Activated naive CD8-positive, alpha-beta T cell treated with anti-CD3 and anti-CD28 coated beads, Interleukin-2, amount 10 ng/mL, durations not matched to agents 7 days and 5 days (primary cell): Measurements from ENCODE around the gene GZMA. TPM values are rescaled to one million over a fixed set of nuclear protein-coding genes. Genes with fewer than 3 reads are reported as not detected.

Experiments used
- ATAC-seq: fragments of 150-1000 bp; cut with Tn5 transposase; one replicate; pipeline ENCODE4 v1.10.0; 2021; ENCODE audit warnings: low read depth, moderate library complexity
- POLR2A ChIA-PET: fragments of 350-600 bp; sonication (Branson Sonifier 250); formaldehyde crosslinking; loops from one replicate; lab custom pipeline; 2021; ENCODE audit warnings: antibody characterized with exemption; lab: Charles Lee
- DNase-seq: peaks from one replicate; pipeline ENCODE4 v3.0.0; 2021
- H3K27ac Mint-ChIP-seq: one replicate; pipeline ENCODE4 v1.8.0; 2022; ENCODE audit warnings: mild to moderate bottlenecking, mixed read lengths
- H3K27me3 Mint-ChIP-seq: one replicate; pipeline ENCODE4 v1.8.0; 2022; ENCODE audit warnings: mild to moderate bottlenecking, moderate library complexity, mixed read lengths
- H3K36me3 Mint-ChIP-seq: one replicate; pipeline ENCODE4 v1.8.0; 2021; ENCODE audit warnings: mild to moderate bottlenecking, mixed read lengths
- H3K4me1 Mint-ChIP-seq: one replicate; pipeline ENCODE4 v1.8.0; 2021; ENCODE audit warnings: mixed read lengths
- H3K4me3 Mint-ChIP-seq: one replicate; pipeline ENCODE4 v1.8.0; 2022; ENCODE audit warnings: mild to moderate bottlenecking, moderate library complexity, mixed read lengths
- H3K9me3 Mint-ChIP-seq: one replicate; pipeline ENCODE4 v1.8.0; 2021; ENCODE audit warnings: mixed read lengths
- total RNA-seq, 2 experiments: library from RNA; stranded (reverse); gene quantifications; one replicate each; pipeline ENCODE4 v1.2.3, GENCODE V29; 2021

GZMA gene
- total RNA-seq, 2 experiments from 2014 or later, result 242 to 250 TPM

DNA sequence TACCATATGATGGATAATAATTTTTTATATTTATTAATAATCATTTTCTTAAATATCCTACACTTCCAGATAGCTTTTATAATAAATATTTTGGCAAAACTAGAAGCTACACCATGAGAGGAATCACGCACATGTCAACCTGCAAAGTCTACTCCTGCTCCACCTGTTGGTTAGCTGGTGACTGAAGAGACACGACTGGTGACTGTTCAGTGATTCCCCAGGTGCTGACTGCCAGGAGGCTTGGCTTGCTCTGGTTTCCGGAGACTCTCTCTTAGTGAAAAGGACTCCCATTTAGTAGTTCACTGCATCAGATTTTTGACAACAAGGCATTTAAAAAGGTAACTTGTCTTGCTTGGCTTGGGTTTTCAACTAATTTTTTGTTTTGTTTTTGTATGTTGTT lies 20.9 kb downstream of the GZMA start:
- DNase-seq (no peak), ATAC-seq (no peak)
- peaks cover 12% of the 10 kb centered on the region for H3K36me3 Mint-ChIP-seq
- no peak overlapping the region for H3K27ac Mint-ChIP-seq
- H3K4me3 Mint-ChIP-seq, result no peak overlapping the region
- H3K27me3 Mint-ChIP-seq, result peaks cover 9% of the 10 kb centered on the region
- POLR2A ChIA-PET, result no interaction called here
- H3K9me3 Mint-ChIP-seq, result peaks cover 9% of the 10 kb centered on the region
- peaks cover 11% of the 10 kb centered on the region for H3K4me1 Mint-ChIP-seq

DNA sequence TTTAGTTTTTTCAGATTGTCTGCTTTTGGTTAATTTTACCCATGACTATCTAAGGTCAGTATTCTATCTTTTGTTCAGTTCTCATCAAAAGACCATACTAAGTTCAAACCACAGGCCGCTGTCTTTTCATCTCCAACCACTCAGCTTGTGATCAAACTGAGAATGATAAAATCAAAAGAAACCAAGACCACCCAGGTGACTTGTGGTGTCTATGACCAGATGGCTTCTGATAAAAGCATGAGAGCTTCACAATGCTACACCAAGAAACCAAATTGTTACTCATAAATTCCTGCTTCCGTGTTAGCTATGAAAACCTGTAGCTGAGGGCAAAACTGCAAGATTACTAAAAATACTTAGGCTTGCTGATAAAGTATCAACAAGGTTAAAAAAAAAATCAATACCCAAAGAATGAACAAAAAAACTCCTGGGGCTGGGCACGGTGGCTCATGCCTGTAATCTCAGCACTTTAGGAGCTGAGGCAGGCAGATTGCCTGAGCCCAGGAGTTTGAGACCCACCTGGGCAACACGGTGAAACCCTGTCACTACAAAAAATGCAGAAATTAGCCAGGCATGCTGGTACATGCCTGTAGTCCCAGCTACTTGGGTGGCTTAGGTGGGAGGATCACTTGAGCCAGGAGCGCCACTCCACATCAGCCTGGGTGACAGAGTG lies 31.7 kb downstream of the GZMA start:
- H3K36me3 Mint-ChIP-seq, result peaks cover 45% of the 10 kb centered on the region
- ATAC-seq, result peak; percentile 92
- peak overlapping the region; percentile 84 for H3K27ac Mint-ChIP-seq
- POLR2A ChIA-PET, result interaction anchor here (0.7 to 2.1 kb wide), 7 partner anchors 10 to 524 kb away, joined by 3 to 14 read pairs (median 5); partner anchors contain the start of gene GZMA
- DNase-seq, result peak; percentile 41
- H3K27me3 Mint-ChIP-seq, result peaks cover 8% of the 10 kb centered on the region
- H3K4me1 Mint-ChIP-seq, result peaks cover 37% of the 10 kb centered on the region
- peak overlapping the region; percentile 66 for H3K4me3 Mint-ChIP-seq
- H3K9me3 Mint-ChIP-seq, result peaks cover 24% of the 10 kb centered on the region

DNA sequence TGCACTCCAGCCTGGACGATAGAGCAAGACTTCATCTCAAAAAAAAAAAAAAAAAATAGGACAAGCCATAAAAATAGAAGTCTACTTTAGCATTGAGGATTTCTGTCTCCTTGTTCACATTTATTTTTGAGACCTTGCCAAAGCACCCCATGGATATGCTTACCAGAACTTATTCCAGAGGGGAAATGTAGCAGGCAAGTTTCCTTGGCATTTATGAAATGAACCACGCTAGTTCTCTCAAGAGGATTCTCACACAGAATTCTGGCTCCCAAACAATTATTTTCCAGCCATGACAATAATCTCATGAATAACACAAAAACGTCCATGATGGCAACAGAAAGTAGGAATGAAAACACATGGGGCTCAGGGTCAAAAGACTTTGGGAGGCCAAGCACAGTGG lies 34.1 kb downstream of the GZMA start:
- POLR2A ChIA-PET, result no interaction called here
- ATAC-seq (no peak), DNase-seq (no peak)
- Mint-ChIP-seq H3K27ac (no peak overlapping the region), H3K27me3 (peaks cover 9% of the 10 kb centered on the region), H3K9me3 (peaks cover 12% of the 10 kb centered on the region), H3K36me3 (peaks cover 37% of the 10 kb centered on the region), H3K4me1 (peaks cover 47% of the 10 kb centered on the region), H3K4me3 (no peak overlapping the region)

DNA sequence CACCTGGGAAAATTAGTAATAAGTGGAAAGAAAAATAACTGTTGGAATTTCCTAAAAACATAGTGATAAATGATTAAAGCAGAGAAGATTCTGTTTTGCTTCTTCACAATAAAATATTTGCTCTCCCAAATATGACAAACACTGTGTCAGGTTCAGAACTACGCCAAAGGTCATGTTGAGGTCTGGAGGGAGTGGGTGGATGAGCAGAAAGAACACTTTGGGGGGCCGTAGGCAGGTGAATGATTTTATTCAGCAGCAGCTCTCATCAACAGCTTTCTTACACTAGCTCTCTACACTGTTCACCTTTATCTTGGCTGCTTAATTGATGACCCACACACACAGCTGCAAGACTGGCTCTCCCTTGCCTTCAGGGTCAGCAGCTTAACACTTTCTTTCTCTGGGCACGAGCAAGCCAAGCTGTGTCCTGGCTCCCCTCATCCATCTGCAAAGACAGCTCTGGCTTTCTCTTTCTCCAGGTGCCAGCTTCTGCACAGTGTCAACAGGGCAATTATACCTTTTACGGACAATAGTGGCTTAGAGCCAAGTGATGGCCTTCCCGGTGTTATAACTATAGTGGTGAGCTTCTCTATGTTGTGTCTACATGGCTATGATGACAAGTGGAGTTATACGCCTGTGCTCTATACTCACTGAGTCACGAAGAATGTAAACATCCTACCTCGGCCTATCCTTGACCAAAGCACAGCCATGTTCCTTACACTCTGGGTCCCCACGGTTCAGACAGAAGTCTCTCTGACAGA lies 38.6 kb downstream of the GZMA start:
- Mint-ChIP-seq H3K27ac (peak overlapping the region; percentile 87), H3K4me3 (peak overlapping the region; percentile 73), H3K27me3 (peaks cover 9% of the 10 kb centered on the region), H3K36me3 (peaks cover 35% of the 10 kb centered on the region), H3K9me3 (peaks cover 4% of the 10 kb centered on the region), H3K4me1 (peaks cover 51% of the 10 kb centered on the region)
- no peak for DNase-seq
- POLR2A ChIA-PET, result interaction anchor here (1.1 to 1.7 kb wide), 2 partner anchors 38 to 79 kb away, joined by 3 to 5 read pairs; partner anchors contain the start of gene GZMA
- ATAC-seq, result no peak

DNA sequence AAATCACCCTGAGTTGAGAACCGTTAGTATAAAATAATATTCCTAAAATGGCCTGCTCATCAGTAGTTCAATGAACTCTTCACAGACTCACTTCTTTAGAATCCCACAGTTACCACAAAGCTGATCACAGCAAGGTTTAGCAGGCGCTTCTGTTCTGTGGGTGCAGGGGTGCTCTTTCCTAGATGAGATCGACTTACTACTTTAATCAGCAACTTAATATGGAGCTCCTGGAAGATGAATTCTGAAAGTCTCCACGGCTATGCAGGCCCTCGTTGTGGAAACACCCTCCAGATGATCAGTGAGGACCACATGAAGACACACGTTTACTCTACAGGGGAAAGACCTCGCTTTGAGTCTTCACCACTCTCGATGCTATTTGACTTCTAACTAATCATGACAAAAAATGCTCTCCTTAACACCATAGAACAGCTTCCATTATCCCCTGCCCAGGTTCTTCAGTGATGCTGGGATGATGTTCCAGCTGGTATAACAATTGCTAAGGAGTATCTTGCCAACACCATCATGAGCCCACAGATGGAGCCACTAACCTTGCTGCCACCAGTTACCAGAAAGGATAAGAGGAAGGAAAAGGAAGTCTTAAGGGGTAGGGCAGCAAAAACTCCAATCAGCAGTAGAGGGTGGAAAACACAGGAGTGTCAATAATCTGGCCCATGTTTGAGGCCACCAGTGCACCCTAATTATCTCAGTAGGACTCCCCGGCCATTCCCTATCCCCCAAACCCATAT lies 39.7 kb downstream of the GZMA start:
- Mint-ChIP-seq H3K27ac (peak overlapping the region; percentile 87), H3K27me3 (peaks cover 9% of the 10 kb centered on the region), H3K9me3 (peaks cover 4% of the 10 kb centered on the region), H3K4me1 (peaks cover 57% of the 10 kb centered on the region), H3K36me3 (peaks cover 30% of the 10 kb centered on the region), H3K4me3 (peak overlapping the region; percentile 73)
- POLR2A ChIA-PET, result interaction anchor here (0.7 to 1.7 kb wide), 5 partner anchors 39 to 236 kb away, joined by 3 to 5 read pairs (median 3); partner anchors contain the start of gene GZMA
- peak; percentile 39 for DNase-seq
- peak; percentile 73 for ATAC-seq

DNA sequence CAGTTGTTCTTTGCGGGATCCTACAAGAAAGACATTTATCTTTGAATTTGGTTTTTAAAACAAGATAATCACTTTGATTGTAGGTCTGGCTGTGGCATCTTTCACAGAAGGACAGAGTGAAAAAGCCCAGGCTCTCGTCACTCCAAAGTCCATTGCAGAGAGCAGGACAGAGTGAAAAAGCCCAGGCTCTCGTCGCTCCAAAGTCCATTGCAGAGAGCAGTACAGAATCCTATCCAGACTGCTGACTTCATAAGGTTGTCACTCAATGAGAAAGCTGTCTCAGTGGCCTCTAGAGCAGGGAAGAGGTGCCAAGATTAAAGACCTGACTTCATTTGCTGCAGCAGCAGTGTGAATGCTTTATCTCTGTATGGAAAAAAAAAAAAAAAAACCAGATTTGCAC lies 41.2 kb downstream of the GZMA start:
- H3K36me3 Mint-ChIP-seq, result peaks cover 18% of the 10 kb centered on the region
- no peak overlapping the region for H3K27ac Mint-ChIP-seq
- ATAC-seq, result no peak
- POLR2A ChIA-PET, result no interaction called here
- peaks cover 49% of the 10 kb centered on the region for H3K4me1 Mint-ChIP-seq
- H3K27me3 Mint-ChIP-seq, result peaks cover 18% of the 10 kb centered on the region
- no peaks in the 10 kb centered on the region for H3K9me3 Mint-ChIP-seq
- H3K4me3 Mint-ChIP-seq, result no peak overlapping the region
- no peak for DNase-seq

DNA sequence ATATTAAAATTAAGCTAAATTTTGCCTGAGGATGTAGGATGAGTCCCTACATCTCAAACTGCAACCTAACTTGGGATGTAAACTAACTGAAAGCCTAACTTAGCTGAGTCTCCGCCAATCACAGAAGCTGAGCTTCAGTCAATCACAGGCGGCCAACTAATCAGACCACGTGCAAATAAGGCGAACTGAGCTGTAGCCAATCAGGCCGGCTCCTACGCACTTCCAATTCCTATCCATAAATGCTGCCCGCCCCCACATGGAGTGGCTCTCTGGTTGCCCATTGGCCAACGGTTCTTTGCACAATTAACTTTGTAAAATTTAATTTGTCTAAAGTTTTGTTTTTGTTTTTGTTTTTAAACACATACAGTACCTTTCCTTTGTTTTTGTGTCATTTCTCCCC lies 43.6 kb downstream of the GZMA start:
- Mint-ChIP-seq H3K27me3 (peaks cover 20% of the 10 kb centered on the region), H3K27ac (peak overlapping the region; percentile 46), H3K9me3 (no peaks in the 10 kb centered on the region), H3K4me1 (peaks cover 40% of the 10 kb centered on the region), H3K4me3 (peak overlapping the region; percentile 63), H3K36me3 (peaks cover 9% of the 10 kb centered on the region)
- DNase-seq (no peak), ATAC-seq (no peak)
- POLR2A ChIA-PET, result interaction anchor here (0.5 to 1.2 kb wide), 4 partner anchors 8 to 240 kb away, joined by 3 to 5 read pairs (median 4); partner anchors contain the start of gene GPX8

DNA sequence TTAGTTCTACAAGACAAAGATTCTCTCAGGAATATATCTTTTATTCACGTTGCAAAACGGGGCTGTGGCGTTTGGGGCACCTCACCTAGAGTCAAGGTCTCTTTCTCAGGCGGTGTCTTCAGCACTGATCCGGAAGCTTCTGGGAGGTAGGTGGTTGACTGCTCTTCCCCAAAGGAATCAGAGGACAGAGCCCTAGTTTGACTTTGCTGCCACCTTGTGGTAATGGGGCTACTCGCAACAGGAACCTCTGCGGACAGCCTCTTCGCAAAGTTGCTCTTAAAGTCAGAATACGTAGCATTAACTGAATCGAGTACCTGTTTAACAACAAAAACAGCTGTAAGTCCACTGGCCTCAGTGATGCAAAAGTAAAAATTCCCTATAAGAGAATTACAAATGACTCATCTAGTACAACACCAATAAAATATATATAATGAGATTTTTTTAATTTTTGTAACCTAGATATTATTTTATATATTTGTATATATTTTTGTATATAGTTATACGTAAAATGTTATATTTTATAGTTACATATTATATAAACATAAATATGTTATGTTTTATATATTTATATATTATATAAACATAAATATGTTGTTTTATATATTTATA lies 44.2 kb downstream of the GZMA start:
- H3K9me3 Mint-ChIP-seq, result no peaks in the 10 kb centered on the region
- H3K36me3 Mint-ChIP-seq, result peaks cover 8% of the 10 kb centered on the region
- H3K4me3 Mint-ChIP-seq, result peak overlapping the region; percentile 63
- POLR2A ChIA-PET, result interaction anchor here (0.8 to 1.2 kb wide), 3 partner anchors 13 to 240 kb away, joined by 3 to 5 read pairs (median 4); partner anchors contain the start of gene GPX8
- H3K27me3 Mint-ChIP-seq, result peaks cover 22% of the 10 kb centered on the region
- H3K4me1 Mint-ChIP-seq, result peaks cover 35% of the 10 kb centered on the region
- peak overlapping the region; percentile 46 for H3K27ac Mint-ChIP-seq
- peak; percentile 80 for ATAC-seq
- peak; percentile 76 for DNase-seq

DNA sequence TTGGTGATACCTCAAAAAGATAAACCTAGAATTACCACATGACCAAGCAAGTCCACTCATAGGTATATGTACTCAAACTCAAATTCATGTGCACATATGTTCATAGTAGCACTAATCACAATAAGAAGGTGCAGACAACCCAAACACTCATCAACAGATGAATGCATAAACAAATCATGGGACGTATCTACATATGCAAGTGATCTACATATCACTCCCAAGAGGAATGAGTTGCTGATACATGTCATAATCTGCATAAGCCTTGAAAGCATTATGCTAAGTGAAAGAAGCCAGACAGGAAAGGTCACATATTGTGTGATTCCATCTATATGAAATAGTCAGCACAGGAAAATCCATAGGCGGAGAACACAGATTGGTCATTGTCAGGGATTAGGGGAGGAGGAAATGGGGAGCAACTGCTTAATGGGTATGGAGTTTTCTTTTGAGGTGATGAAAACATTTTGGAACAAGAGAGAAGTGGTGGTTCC lies 46.9 kb downstream of the GZMA start:
- Mint-ChIP-seq H3K4me1 (peaks cover 16% of the 10 kb centered on the region), H3K27me3 (peaks cover 27% of the 10 kb centered on the region), H3K9me3 (no peaks in the 10 kb centered on the region), H3K27ac (no peak overlapping the region), H3K36me3 (peaks cover 6% of the 10 kb centered on the region), H3K4me3 (no peak overlapping the region)
- ATAC-seq (no peak), DNase-seq (no peak)
- POLR2A ChIA-PET, result no interaction called here

DNA sequence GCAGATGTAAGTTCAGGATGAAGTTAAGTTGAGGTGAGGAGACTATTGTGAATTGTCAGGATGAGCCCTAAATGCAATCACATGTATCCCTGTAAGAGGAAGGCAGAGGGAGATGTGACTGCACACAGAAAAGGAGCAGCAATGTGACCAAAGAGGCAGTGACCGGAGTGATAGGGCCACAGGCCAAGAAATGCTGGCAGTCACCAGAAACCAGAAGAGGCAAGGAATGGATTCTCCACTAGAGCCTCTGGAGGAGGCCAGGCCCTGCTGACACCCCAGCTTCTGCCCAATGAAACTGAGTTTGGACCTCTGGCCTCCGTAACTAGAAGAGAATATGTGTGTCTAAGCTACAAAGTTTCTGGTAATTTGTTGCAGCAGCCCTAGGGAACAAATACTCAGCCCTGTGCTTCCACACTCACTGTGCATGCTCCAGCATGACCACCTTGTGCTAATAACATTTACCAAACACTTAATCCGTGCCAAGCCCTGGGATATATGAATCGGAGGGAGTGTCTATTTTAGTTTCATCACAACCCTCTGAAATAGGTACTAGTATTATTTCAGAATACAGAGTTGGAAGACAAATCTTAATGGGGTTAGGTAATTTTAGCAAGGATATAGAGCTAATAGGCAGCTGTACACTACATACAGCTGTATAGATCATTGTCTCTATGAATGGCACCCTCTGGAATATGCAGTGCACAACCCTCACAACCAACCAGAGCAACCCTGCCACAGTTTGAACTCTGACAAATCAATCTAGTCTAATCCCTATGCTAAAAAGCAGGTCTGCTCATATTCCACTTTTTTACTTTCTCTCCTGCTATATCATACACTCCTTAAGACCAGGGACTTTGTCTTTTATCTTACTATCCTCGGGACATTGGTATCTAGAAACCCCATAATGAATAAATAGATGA lies 49.7 kb downstream of the GZMA start:
- H3K27me3 Mint-ChIP-seq, result peaks cover 36% of the 10 kb centered on the region
- DNase-seq (no peak), ATAC-seq (no peak)
- POLR2A ChIA-PET, result no interaction called here
- no peaks in the 10 kb centered on the region for H3K4me1 Mint-ChIP-seq
- H3K4me3 Mint-ChIP-seq, result no peak overlapping the region
- no peaks in the 10 kb centered on the region for H3K9me3 Mint-ChIP-seq
- H3K27ac Mint-ChIP-seq, result no peak overlapping the region
- no peaks in the 10 kb centered on the region for H3K36me3 Mint-ChIP-seq

DNA sequence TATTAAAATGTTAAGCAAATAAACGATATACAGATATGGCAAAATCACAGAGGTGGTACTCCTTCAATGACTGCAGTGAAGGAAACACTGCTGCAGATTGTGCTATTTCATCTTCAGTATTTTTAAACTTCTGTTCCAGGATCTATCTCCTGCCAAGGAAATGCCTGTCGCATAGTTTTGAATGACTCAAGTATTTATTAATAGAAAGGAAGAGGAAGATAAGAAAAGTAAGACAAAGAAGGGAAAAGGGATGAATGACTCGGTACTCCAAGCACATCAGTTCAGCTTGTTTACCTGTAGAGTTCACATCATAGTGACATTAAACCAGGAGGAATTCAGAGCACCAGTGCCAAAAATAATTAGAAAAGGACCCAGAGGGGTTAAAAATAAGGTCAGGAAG lies 52.4 kb downstream of the GZMA start:
- H3K9me3 Mint-ChIP-seq, result no peaks in the 10 kb centered on the region
- no peak overlapping the region for H3K27ac Mint-ChIP-seq
- H3K4me3 Mint-ChIP-seq, result no peak overlapping the region
- POLR2A ChIA-PET, result no interaction called here
- no peak for DNase-seq
- ATAC-seq, result no peak
- H3K4me1 Mint-ChIP-seq, result peaks cover 4% of the 10 kb centered on the region
- H3K36me3 Mint-ChIP-seq, result no peaks in the 10 kb centered on the region
- peaks cover 28% of the 10 kb centered on the region for H3K27me3 Mint-ChIP-seq
